Measurements from ENCODE around the gene INSRR.

INSRR gene

DNA sequence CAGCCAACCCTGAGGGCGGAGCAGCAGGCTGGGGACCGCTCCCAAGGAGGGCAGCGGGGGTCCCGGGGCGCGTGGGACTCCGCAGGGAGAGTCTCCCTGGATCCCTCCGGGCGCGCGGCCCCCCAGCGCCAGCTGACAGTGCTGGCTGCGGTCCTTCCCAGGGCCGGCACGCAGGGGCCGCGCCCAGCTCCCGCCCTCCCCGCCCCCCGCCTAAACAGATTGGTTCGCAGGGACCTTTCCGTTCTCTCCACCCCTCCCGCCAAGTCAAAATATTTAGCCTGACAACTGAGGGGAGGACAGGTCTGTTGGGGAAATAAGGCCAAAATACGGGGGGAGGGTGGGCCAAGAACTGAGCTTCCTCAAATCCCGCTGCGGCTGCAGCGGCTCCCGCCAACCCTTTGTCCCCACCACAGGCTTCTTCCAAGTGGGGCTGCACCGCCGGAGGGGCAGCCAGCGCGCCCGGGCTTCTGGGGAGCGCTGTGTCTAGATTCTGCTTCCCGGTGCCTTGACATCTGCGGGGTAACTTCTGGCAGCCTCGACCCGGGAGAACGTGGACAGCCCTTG lies at the start of gene INSRR:
TSS of gene INSRR (minus strand) at position 159 of the 564 bp plus-strand sequence. CDS start 496 bp downstream, outside the sequence.
- no peak for DNase-seq

DNA sequence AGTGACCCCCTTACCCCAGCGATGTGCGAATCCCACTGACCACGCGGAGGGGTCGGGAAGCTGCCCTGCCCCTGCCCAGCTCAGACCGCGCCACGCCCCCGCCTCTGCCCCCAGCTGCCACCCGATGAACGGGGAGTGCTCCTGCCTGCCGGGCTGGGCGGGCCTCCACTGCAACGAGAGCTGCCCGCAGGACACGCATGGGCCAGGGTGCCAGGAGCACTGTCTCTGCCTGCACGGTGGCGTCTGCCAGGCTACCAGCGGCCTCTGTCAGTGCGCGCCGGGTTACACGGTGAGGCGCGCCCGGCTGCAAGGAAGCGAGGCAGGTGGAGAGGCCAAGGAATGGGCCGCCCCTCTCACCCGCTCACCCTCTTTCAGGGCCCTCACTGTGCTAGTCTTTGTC lies 49.6 kb upstream of the INSRR start:
- no peak for DNase-seq

DNA sequence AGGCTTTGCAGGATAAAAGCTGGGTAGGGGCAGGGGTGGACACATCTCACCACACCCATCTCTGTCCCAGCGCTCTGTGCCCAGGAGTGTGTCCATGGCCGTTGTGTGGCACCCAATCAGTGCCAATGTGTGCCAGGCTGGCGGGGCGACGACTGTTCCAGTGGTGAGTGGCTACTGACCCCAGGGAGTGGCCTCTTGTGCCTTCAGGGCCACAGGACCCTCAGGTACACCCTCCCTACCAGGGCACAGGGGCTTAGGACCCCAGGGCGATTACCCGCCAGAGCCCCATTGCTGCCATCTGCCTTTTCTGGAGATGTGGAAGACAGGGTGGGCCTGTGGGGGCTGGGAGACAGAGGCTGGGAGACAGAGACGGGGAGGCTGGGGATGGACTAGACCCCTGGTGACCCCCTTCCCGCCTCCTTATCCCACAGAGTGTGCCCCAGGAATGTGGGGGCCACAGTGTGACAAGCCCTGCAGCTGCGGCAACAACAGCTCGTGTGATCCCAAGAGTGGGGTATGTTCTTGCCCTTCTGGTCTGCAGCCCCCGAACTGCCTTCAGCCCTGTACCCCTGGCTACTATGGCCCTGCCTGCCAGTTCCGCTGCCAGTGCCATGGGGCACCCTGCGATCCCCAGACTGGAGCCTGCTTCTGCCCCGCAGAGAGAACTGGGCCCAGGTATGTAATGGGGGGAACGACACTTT lies 47.4 kb upstream of the INSRR start:
- no peak for DNase-seq

DNA sequence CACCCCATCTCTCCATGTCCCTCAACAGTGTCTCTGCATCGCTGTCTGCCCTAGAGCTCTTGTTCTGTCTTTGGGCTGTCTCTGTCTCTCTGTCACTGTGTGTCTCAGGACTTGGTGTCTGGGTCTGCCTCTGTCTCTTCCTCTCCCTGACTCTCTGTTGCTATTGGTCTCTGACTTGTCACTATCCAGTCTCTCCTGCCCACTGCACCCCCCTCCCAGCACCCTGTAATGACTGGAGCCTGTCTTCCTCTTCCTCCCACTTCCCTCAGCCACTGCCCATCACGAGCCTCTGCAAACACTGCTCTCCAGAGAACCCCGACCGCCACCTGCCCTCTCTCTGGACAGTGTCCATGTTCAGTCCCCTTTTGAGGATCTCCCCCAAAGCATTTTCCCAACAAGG lies 46.7 kb upstream of the INSRR start:
- DNase-seq: no peak

DNA sequence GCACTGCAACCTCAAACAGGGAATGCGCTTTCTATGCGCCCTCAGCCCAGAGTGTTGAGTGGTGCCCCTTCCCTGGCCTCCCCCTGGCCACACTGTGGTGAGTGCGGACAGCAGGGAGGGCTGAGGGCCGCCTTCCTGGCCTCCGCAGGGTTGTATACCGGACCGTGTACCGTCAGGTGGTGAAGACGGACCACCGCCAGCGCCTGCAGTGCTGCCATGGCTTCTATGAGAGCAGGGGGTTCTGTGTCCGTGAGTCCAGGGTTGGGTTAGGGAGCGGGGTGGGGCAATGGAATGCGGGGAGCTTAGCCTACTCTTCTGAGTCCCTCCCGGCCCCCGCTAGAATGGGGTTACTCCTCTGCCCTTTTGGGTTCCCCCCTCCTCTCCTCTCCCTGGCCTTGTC lies 46.3 kb upstream of the INSRR start:
- no peak for DNase-seq

DNA sequence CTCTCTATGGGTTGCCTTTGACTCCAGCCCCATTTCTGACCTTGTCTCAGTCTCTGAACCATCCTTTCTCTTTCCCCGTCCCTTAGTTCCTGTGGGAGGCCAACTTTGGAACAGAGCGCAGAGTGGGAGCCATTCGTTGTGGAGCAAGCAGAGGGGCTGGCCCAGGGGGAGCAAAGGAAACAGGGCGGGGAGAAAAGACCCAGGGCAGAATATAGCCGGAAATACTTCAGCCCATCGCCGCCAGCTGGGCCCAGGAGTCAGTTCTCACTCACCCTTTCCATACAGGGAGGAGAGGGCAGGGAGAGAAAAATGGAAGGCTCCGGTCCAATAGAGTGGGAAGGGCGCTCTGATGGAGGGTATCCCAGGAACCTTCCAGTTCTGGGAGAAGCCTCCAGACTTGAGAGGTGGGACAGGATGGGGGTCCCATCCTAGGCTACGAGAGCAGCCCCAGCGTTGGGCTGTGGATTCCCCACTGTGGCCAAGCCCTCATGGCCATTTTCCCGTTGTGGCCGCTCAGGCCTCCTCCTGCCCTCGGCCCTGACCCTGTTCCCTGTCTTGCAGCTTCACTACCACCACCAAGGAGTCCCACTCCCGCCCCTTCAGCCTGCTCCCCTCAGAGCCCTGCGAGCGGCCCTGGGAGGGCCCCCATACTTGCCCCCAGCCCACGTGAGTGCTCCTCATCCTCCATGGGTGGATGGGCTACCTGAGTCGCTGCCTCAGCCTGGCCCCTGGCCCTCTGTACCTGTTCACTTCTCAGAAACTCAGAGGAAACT lies 45.5 kb upstream of the INSRR start:
- no peak for DNase-seq

DNA sequence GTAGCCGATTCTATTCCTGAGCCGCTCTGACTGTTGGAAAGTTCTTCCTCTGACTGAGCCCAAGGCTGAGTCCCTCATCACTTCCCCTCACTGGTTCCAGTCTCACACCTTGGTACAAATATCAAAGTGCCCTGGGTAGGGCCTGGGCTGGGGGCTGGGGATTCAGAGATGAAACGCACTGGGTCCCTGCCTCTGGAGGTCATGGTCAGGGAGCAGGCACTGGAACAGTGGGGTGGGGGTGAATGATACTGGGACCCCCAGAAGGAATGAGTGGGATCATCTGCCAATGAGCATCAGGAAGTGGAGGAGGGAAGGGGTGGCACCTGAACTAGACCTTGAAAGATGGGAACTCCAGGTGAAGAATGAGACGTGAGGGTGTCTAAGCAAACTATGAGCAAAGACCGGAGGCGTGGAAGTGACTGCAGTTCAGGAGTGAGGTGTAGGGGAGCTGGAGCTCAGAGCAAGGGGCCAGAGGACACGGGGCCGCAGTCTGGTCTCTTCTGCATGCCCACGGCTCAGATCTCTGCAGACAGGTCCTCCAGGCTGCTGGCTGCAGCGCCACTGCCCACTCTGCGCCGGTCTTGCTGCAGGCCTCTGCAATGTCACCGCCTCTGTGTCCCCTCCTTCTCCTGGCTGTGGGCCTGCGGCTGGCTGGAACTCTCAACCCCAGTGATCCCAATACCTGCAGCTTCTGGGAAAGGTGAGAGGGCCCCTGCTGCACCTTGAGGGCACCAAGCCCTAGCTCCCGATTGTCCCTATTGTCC lies 44.6 kb upstream of the INSRR start:
- DNase-seq: no peak

DNA sequence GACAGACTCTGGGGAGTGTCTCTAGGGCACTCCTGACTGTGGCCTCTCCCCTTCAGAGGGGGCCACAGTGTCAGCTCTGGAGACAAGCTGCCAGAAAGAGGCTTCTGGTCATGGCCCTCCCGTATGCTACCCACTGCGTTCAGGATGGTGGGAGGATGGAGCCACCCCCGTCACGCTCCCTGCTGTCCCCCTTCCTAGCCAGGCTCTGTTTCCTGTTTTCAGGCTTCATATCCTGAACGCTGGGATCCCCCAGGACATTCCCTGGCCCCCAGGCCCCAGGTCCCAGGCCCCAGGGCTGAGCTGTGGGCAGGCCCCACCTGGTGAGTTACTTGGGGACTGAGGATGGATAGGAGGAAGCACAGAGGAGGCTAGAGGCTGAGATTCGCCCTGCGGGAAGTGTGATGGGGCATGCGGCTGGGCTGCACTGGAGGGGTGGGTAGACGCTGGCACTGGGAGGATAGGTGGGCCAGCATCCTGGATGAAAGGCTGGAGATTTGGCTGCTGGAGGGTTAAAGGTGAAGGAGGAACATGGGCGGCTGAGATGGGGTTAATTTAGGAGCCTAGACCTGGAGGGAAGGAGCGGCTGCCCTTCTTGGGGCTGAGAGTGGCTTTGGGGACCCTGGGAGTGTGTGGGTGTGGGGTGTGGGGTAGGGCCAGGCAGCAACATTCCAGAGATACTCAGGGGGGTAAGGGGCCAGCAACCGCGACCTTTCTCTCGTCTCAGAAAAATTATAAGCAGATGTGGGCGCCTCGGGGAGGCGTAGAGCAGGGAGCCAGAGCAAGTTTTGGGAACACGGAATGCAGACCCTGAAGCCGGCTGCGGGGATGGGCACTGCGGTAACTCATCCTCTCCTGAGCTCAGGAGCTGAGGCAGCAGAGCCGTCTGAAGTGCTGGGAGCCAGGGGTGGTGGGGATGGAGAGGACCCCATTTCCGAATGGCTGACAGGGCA lies 43.3 kb upstream of the INSRR start:
- DNase-seq: no peak

DNA sequence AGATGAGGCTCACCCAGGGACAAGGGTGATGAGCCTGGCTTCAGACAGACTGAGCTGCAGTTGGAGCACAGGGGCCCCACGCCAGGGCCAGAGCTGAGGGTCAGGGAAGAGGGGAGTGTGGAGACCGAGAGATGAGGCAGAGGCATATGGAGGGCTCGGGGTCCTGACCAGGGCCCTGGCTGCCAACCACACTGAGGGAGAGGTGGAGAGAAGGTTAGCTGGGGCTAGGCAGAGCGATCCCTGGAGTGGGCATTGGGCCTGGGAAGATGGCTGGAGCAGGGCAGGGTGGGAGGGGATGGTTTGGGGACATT lies 42.6 kb upstream of the INSRR start:
- DNase-seq: no peak

DNA sequence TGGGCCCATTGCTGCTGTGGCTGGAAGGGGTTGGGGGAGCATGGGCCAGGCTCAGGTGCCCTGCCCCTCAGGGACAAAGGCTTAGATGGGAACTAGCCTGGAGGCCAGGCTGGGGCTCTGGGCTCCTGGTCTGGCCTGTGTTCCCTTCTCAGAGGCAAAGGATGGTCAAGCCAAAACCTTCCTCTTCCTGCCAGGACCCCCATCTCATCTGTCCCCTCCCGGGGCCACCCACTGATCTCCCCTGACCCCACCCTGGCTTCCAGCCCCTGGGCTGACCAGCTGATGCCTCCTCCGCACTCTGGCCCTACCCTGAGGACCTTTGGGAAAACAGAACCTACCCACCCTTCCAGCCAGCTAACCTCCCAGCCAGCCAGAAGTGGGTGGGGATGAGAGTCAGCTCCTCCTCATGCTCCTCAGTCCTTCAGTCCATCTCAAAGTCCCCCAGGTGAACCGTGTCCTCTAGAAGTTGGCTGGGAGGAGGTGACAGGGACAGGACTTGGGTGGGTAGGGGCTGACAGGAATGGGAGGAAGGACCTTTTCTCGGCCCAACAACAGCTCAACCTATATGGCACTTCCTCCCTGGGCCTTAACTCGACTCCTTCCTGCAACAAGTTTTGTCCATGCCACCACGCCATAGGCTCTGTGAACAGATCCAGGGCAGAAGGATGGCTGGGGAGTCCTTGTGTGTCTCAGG lies 42.1 kb upstream of the INSRR start:
- DNase-seq: no peak

DNA sequence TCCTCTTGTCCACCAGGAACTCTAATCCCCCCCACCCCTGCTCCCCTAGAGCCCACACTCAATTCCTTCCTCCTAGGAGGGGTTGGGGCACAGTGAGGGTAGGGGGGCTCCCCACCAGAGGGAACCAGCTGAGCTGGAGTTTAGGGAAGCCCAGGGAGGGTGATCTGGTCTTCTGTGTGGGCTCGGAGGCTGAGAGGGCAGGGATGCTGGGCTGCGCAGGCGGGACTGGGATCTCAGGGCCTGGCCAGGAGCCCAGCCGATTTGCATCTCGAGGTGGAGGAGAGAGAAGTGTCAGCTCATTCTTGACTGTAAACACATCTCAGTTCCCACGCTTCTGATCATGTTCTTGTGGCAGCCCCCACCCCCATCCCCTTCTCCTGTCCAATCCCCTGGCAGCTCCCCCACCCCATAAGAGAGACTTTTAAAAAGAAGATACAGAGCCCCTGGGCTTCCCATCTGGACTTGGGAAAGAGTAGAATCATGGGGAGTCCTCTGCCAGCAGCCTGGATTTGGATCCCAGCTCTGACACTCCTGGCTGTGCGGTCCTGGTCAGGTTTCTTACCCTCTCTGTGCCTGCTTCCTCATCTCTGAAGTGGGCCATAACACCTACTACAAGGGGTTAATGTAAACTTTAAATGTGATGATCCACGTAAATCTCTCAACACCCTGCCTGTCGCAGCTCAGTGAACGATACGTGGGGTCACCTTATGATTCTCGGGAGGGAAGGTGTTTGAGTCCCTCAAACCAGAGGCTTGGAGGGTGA lies 41.2 kb upstream of the INSRR start:
- no peak for DNase-seq

DNA sequence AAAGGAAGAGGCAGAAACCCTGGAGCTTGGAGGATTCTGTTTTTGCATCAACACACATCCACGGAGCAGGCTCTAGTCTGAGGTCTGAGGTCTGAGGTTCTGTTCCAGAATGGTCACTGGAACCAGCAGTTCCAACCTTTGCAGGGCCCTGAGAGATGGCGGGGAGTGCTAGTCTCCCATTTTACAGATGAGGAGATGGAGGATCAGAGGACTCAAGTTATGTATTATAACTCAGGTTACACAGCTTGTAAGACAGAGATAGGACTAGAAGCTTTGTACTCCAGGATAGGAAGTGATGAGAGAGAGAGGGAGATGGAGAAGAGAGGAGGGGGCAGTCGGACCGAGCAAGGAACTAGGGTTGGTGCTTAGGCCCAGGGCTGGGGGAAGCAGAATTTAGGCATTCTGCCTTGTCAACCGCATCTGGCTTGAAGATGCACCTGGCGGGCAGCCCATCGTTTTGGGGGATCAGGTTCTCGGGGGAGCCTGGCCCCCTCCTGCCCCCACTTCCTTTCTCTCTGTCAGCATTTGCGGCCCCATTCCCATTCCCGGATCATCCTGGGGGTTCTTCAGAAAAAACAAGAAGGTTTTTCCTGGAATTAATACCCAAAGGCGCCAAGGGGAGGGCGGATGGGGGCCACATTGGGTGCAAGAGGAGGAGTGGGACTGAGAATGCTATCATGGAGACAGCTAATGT lies 40.2 kb upstream of the INSRR start:
- no peak for DNase-seq

DNA sequence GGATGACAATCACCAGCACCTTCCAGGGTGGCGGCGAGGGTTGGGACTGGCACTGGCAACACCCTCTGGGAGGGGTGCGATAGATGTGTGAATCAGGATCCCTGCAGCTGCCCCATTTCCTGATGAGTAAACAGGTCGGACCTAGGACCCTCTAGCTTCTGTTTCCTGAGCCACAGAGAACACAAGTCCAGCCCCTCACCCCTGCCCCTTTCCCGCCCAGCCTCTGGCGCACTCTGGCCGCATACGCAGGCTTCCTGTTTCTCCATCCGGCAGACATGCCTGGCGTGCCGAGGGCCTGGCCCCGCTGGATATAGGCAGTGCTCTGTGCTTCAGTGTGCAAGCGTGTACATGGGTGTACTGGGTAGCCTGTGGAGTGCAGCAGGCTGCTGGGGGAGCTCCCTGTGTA lies 39.2 kb upstream of the INSRR start:
- no peak for DNase-seq

DNA sequence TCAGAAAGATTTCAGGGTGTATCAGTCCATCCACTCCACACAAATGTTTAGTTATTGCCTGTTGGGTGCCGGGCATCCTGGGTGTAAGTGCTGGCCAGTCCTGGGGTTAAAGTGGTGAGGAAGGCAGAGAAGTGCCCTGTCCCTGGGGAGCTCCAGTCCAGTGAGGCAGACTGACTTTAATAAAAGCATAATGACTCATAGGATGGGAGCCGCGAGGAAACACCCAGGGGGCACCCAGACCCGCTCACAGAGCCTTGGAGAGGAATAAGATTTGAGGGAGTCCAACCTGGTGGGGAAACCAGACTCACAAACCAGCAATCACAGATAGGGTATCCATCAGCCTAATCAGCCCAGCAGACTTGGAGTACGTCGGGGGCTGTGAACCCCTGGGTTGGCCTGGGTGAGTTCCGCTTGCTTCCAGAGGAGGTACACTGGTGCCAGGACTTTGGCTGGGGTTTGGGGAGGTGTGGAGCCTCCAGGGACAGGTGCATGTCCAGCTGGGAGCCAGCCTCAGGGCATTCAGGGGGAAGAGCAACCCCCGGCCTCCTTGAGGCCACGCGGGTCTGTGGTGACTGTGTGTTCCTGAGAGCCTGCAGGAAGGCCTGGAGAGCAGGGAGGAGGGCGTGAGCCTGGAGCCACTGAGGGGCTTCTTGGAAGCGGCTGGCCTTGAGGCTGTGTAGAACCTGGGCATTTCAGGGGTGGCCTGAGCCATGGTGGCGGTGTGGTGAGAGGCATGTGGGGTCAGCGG lies 38.3 kb upstream of the INSRR start:
- no peak for DNase-seq

DNA sequence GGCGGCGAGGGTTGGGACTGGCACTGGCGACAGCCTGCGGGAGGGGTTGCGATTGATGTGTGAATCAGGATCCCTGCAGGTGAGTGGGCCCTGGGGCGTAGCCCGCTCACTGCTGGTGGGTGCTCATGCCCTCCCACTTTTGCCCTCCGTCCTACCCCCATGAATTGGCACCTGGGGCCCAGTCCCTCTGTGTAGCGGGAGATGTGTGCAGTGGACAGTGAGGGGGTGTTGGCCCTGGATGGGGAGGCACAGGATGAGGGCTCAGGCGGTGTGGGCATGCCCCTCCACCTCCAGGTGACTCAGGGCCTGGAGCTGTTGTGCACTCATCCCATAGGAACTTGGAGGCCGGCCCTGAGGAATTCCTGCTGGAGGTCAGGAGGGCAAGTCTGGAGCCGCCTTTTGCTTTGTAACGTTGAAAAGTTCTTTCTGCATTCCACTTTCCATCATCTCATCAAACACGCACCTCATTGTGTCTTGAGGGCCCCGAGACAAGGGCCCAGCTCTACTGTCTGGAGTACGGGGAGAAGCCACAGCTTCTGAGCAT lies 37.6 kb upstream of the INSRR start:
- DNase-seq: no peak

DNA sequence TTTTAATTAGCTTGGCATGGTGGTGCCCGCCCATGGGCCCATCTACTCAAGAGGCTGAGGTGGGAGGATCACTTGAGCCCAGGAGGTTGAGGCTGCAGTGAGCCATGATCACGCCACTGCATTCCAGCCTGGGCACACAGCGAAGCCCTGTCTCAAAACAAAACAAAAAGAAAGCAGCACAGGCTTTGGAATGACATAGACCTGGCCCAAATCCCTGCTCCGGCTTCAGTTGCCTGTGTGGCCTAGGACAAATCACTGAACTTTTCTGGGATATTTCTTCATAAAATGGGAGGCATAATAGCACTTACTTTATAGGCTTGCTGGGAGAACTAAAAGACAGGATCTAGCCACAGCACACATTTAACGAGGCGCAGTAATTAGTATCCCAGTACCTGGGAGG lies 37.0 kb upstream of the INSRR start:
- DNase-seq: no peak

DNA sequence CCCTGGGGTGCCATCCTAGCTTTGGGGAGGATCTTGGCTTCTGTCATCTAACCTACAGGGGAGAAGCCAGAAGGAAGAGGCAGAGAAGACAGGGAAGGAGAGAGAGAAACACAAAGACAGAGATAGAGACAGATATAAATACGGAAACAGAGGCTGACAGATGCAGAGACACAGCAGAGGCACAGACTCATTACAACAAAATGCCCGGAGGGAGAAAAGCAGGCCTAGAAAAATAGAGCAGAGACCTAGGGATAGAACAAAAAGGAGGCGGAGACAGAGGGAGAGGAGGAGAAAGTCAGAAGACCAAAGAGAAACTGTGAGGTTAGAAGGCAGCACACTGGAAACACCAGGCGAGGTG lies 36.5 kb upstream of the INSRR start:
- DNase-seq: no peak

DNA sequence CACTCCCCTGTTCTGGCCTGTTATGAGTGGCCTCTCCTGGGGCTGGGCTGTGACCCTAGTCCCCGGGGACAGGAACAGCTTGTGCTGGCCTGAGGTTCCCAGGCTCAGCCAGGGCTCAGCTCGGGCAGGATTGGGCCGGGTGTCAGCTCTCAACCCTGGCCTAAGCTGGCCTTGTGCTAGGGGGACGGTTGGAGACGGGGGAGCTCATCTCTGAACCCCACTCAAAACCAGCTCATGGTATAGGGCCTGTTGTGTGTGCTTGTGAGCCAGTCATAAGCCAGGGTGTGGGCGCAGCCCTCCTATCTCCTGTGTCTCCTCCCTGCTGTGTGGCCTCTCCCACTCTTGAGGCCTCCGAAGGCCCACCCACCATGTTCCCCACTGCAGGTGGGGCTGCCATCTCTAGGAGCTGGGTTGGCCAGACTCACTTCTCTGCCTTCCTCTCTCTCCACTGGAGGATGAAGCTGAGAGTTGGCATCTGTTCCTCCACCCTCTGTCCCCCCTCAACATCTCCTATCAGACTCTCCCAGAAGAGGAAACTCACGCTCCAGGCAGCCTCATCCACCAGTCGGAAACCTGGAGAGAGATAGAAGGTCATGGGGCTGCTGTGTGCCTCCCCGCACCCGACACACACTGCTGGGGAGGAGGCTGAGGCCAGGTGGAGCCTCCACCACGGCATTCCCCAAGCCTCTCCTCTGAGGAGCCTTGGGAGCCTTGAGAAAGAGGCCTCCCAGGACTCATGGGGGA lies 36.0 kb upstream of the INSRR start:
- DNase-seq: no peak

DNA sequence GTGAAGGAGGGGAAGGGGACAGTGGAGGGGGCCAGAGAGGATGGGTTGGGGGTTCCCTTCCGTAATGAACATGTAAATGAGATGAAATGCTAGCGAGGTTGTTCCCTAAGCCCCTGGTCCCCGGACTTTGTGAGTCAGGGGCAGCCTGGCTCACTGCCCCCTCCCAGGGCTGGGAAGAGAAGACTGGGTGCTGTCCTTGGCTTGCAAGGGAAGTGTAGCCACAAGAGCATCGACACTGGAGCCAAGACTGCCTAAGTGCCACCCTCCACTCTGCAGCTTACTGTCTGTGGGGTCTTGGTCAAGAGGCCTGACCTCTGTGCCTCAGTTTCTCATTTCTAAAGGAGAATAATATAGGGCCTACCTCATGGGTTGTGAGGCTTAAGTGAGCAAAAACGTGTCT lies 35.1 kb upstream of the INSRR start:
- DNase-seq: no peak
